ENCODE data around the gene WDR73. TPM values are rescaled to one million over a fixed set of nuclear protein-coding genes. Genes with fewer than 3 reads are reported as not detected.

Gene WDR73
- total RNA-seq, 1 experiment from 2014 or later: 29.5 TPM

DNA sequence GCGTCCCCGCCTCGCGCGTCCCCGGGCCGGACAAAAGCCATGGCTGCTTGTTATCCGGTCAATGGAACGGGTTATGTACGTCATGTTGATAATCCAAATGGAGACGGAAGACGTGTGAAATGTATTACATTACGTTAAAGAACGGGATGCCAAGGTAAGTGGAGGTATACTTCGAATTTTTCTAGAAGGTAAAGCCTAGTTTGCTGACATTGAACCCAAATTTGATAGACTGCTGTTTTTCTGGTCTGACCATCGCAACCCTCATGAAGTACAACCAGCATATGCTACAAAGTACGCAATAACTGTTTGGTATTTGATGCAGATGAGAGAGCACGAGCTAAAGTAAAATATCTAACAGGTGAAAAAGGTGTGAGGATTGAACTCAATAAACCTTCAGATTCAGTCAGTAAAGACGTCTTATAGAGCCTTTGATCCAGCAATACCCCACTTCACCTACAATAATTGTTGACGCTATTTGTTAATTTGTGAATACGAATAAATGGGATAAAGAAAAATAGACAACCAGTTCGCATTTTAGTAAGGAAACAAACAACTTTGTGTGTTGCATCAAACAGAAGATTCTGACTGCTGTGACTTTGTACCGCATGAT is 19.8 kb downstream of the WDR73 start:
- intact Hi-C loops (cut with micrococcal nuclease; ENCODE audit: unreplicated experiment): no loop called here
- Histone ChIP-seq H4K20me1 (ENCODE audit: insufficient read depth) (peaks cover 4% of the 10 kb centered on the region; the same call in 1 of the 2 replicates), H3F3A (ENCODE audit: insufficient read depth, low read depth) (peaks cover 20% of the 10 kb centered on the region), H3K4me2 (peak overlapping the region; percentile 93), H2AFZ (peak overlapping the region; percentile 67; the same call in 1 of the 2 replicates), H3K27ac (no peak overlapping the region), H3K9me2 (ENCODE audit: insufficient read depth) (no peaks in the 10 kb centered on the region), H3K4me3 (peak overlapping the region; percentile 70), H3K27me3 (ENCODE audit: insufficient read depth, low read depth) (no peaks in the 10 kb centered on the region), H3K79me2 (ENCODE audit: low read depth) (peaks cover 16% of the 10 kb centered on the region), H3K9me3 (ENCODE audit: insufficient read depth, low read depth) (no peaks in the 10 kb centered on the region), H3K36me3 (ENCODE audit: low read depth) (0 out of 2 replicates have a peak, but pooled peaks cover 5% of the 10 kb centered on the region), H3K4me1 (replicated peaks; ENCODE audit: insufficient read depth) (peaks cover 33% of the 10 kb centered on the region)
- TF ChIP-seq EZH2 (IDR thresholded peaks at IDR 0.05; ENCODE audit: low read depth): no peak
- TF ChIP-seq, protein P1, sequence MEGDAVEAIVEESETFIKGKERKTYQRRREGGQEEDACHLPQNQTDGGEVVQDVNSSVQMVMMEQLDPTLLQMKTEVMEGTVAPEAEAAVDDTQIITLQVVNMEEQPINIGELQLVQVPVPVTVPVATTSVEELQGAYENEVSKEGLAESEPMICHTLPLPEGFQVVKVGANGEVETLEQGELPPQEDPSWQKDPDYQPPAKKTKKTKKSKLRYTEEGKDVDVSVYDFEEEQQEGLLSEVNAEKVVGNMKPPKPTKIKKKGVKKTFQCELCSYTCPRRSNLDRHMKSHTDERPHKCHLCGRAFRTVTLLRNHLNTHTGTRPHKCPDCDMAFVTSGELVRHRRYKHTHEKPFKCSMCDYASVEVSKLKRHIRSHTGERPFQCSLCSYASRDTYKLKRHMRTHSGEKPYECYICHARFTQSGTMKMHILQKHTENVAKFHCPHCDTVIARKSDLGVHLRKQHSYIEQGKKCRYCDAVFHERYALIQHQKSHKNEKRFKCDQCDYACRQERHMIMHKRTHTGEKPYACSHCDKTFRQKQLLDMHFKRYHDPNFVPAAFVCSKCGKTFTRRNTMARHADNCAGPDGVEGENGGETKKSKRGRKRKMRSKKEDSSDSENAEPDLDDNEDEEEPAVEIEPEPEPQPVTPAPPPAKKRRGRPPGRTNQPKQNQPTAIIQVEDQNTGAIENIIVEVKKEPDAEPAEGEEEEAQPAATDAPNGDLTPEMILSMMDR (conservative IDR thresholded peaks at IDR 0.05): no peak
- ChIA-PET POLR2A (ENCODE audit: unreplicated experiment) (interaction anchor here (0.6 kb wide), 1 partner anchor 10 kb away, joined by 4 read pairs; no protein-coding TSS in a partner anchor), CTCF (interaction anchor here (1.0 kb wide), 1 partner anchor 35 kb away, joined by 3 read pairs; no protein-coding TSS in a partner anchor)
- DNase-seq: no peak
- BruUV-seq (replicated peaks): no TSS peak

DNA sequence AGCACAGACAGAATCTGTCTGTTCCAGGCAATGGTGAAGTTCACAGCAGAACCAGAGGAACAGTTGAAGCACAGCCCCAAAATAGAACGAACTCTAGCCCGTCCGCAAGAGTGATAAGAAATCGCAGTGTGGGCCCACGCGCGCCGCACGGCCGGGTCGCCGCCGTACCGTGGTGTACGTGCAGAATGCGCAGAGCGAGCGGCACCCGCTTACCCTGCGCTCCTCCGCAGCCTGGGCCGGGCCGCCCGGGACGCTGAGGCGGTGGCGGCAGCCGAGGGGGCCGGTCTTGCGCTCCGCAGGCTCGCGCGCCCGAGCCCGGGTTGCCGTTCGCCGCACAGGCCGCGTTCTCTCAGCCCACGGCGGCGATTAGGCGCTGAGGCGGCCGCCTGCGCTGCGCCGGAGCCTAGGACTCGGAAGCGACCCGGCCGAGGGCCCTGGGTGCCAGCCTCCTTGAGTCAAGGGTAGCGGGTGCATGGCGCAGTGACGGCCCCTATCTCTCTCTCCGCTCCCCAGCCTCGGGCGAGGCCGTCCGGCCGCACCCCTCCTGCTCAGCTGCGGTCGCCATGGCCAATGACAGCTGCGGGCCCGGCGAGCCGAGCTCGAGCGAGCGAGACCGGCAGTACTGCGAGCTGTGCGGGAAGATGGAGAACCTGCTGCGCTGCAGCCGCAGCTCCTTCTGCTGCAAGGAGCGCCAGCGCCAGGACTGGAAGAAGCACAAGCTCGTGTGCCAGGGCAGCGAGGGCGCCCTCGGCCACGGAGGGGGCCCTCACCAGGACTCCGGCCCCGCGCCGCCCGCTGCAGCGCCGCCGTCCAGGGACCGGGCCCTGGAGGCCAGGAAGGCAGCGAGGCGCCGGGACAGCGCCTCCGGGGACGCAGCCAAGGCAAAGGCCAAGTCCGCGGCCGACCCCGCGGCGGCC is 20.5 kb downstream of the WDR73 start:
- Histone ChIP-seq H2AFZ (peak overlapping the region; percentile 67), H3K36me3 (ENCODE audit: low read depth) (0 out of 2 replicates have a peak, but pooled peaks cover 4% of the 10 kb centered on the region), H4K20me1 (ENCODE audit: insufficient read depth) (peaks cover 4% of the 10 kb centered on the region; the same call in 1 of the 2 replicates), H3K4me2 (peak overlapping the region; percentile 93), H3K27me3 (ENCODE audit: insufficient read depth, low read depth) (no peaks in the 10 kb centered on the region), H3K79me2 (ENCODE audit: low read depth) (peaks cover 16% of the 10 kb centered on the region), H3K4me1 (replicated peaks; ENCODE audit: insufficient read depth) (peaks cover 33% of the 10 kb centered on the region), H3K9me3 (ENCODE audit: insufficient read depth, low read depth) (no peaks in the 10 kb centered on the region), H3K9me2 (ENCODE audit: insufficient read depth) (no peaks in the 10 kb centered on the region), H3K27ac (no peak overlapping the region), H3F3A (ENCODE audit: insufficient read depth, low read depth) (peaks cover 20% of the 10 kb centered on the region), H3K4me3 (peak overlapping the region; percentile 70)
- TF ChIP-seq, protein P1 (conservative IDR thresholded peaks at IDR 0.05): no peak
- no peak for TF ChIP-seq EZH2 (IDR thresholded peaks at IDR 0.05; ENCODE audit: low read depth)
- intact Hi-C loops (cut with micrococcal nuclease; ENCODE audit: unreplicated experiment): no loop called here
- DNase-seq: peak; percentile 46 to 63
- POLR2A ChIA-PET (ENCODE audit: unreplicated experiment): interaction anchor here (0.6 kb wide), 1 partner anchor 9 kb away, joined by 4 read pairs; no protein-coding TSS in a partner anchor
- CTCF ChIA-PET: interaction anchor here (1.0 kb wide), 1 partner anchor 34 kb away, joined by 3 read pairs; no protein-coding TSS in a partner anchor
- no TSS peak for BruUV-seq (replicated peaks)

DNA sequence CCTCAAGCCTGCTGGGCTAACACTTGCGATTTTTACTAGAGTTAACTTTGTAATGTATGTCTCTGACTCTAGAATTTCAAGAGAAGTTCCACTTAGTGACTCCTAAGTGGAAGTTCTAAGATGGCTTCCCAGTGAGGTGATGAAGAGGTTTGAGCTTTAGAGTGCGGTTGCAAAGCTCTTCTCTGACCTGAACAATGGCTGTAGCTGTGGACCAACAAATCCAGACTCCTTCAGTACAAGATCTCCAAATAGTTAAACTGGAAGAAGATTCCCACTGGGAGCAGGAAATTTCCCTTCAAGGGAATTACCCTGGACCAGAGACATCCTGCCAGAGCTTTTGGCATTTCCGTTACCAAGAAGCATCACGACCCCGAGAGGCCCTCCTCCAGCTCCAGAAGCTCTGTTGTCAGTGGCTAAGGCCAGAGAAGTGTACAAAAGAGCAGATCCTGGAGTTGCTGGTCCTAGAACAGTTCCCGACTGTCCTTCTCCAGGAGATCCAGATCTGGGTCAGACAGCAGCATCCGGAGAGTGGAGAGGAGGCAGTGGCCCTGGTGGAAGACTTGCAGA is 22.3 kb downstream of the WDR73 start:
- TF ChIP-seq, protein P1 (conservative IDR thresholded peaks at IDR 0.05): no peak
- no peak for TF ChIP-seq EZH2 (IDR thresholded peaks at IDR 0.05; ENCODE audit: low read depth)
- H3K4me2 ChIP-seq: peak overlapping the region; percentile 93
- CTCF ChIA-PET: no interaction called here

More for the DNA sequence above, 22.3 kb downstream of the WDR73 start:
- Histone ChIP-seq H3K4me3 (peak overlapping the region; percentile 70), H3K9me3 (ENCODE audit: insufficient read depth, low read depth) (no peaks in the 10 kb centered on the region), H3K9me2 (ENCODE audit: insufficient read depth) (no peaks in the 10 kb centered on the region), H4K20me1 (ENCODE audit: insufficient read depth) (no peaks in the 10 kb centered on the region), H3K36me3 (ENCODE audit: low read depth) (no peaks in the 10 kb centered on the region), H2AFZ (peak overlapping the region; percentile 97), H3K4me1 (replicated peaks; ENCODE audit: insufficient read depth) (peaks cover 33% of the 10 kb centered on the region), H3K27me3 (ENCODE audit: insufficient read depth, low read depth) (no peaks in the 10 kb centered on the region), H3F3A (ENCODE audit: insufficient read depth, low read depth) (peaks cover 9% of the 10 kb centered on the region; the same call in 1 of the 2 replicates), H3K79me2 (ENCODE audit: low read depth) (peaks cover 16% of the 10 kb centered on the region), H3K27ac (0 out of 2 replicates have a peak overlapping the region, but pooled peaks have one; percentile 9)
- intact Hi-C loops (cut with micrococcal nuclease; ENCODE audit: unreplicated experiment): loop anchor here (2.0 kb wide), 1 partner anchor 31 kb away; the partner anchor contains the start of gene ZSCAN2
- BruUV-seq (replicated peaks): TSS peak; percentile 60
- POLR2A ChIA-PET (ENCODE audit: unreplicated experiment): interaction anchor here (0.6 to 0.7 kb wide), 3 partner anchors 9 to 172 kb away, joined by 3 to 6 read pairs (median 5); no protein-coding TSS in a partner anchor
- DNase-seq: no peak
